ENCODE data around the gene ROR1.

The ROR1 gene

DNA sequence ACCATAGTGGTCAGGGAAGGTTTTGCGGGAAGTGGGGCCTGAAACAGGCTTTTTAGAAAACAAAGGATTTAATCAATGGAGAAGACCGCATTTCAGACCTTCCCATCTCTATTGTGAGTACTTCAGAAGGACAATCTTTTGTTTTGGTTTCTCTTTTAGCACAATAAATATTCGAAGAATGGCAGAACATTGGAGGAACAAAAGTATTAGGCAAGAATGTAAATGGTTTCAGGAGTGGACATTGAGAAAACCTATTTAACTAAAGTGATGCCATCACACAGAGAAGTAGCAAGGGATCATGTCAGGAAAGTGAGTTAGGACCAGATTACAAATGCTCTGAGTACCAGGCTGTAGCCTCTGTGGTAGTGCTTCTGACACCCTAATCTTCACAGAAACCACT is 402.8 kb downstream of the ROR1 start:
- Histone ChIP-seq H3K9ac (no peak overlapping the region), H3K4me2 (ENCODE audit: low read length) (no peak overlapping the region), H3K36me3 (ENCODE audit: control insufficient read depth, insufficient read depth, low read length) (no peaks in the 10 kb centered on the region), H2AFZ (no peak overlapping the region), H3K27ac (no peak overlapping the region), H3K79me2 (no peaks in the 10 kb centered on the region), H3K4me1 (no peaks in the 10 kb centered on the region), H3K4me3 (ENCODE audit: low read depth, low read length) (no peak overlapping the region), H3K27me3 (ENCODE audit: control insufficient read depth, insufficient read depth, low read length) (no peaks in the 10 kb centered on the region), H3K9me3 (ENCODE audit: control insufficient read depth, low read length) (no peaks in the 10 kb centered on the region)
- TF ChIP-seq, protein P1, sequence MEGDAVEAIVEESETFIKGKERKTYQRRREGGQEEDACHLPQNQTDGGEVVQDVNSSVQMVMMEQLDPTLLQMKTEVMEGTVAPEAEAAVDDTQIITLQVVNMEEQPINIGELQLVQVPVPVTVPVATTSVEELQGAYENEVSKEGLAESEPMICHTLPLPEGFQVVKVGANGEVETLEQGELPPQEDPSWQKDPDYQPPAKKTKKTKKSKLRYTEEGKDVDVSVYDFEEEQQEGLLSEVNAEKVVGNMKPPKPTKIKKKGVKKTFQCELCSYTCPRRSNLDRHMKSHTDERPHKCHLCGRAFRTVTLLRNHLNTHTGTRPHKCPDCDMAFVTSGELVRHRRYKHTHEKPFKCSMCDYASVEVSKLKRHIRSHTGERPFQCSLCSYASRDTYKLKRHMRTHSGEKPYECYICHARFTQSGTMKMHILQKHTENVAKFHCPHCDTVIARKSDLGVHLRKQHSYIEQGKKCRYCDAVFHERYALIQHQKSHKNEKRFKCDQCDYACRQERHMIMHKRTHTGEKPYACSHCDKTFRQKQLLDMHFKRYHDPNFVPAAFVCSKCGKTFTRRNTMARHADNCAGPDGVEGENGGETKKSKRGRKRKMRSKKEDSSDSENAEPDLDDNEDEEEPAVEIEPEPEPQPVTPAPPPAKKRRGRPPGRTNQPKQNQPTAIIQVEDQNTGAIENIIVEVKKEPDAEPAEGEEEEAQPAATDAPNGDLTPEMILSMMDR (IDR thresholded peaks at IDR 0.05) = no peak

DNA sequence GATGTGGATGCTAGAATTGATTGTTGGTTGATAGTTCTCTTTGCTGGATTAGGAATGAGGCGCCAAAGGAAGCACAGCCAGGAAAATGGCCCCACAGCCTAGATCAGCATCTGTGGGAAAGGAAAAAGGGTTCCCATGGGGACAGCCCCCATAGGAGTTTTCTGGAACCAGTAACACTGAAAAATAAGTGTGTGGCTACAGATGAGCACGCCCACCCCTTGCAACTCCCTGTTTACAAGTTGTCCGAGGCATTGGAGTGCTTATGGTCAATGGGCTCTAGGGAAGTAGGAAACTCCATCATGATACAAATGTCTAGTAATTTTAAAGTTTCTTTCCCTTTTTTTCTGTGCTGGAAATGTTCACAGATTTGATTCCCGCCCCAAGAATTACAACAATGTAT is 405.8 kb downstream of the ROR1 start:
- Histone ChIP-seq H3K79me2 (no peaks in the 10 kb centered on the region), H3K27me3 (ENCODE audit: control insufficient read depth, insufficient read depth, low read length) (no peaks in the 10 kb centered on the region), H3K4me1 (no peaks in the 10 kb centered on the region), H3K4me2 (ENCODE audit: low read length) (no peak overlapping the region), H3K27ac (no peak overlapping the region), H3K9ac (no peak overlapping the region), H3K9me3 (ENCODE audit: control insufficient read depth, low read length) (no peaks in the 10 kb centered on the region), H2AFZ (no peak overlapping the region), H3K4me3 (ENCODE audit: low read depth, low read length) (no peak overlapping the region), H3K36me3 (ENCODE audit: control insufficient read depth, insufficient read depth, low read length) (no peaks in the 10 kb centered on the region)
- TF ChIP-seq, protein P1 (IDR thresholded peaks at IDR 0.05) = no peak

DNA sequence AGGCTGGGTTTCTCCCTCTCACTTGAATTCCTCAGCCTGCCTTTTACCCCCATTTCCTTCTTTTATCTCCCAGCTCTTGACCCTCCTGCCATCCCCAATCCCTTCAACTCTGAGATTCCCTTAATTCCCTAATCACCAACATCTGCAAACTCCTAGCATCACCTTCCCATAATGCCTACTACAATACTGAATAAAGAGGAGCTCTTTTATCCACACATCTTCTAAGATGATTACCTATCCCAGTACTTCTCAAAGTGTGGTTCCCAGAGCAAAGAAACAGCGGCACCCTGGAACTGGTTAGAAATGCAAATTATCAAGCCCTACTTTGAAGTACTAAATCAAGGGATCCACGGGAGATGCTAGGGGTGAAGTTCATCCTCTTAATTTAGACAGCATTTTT is 408.4 kb downstream of the ROR1 start:
- H3K4me2 ChIP-seq (ENCODE audit: low read length) = no peak overlapping the region
- H3K79me2 ChIP-seq = no peaks in the 10 kb centered on the region
- H3K27me3 ChIP-seq (ENCODE audit: control insufficient read depth, insufficient read depth, low read length) = no peaks in the 10 kb centered on the region
- no peak overlapping the region for H3K9ac ChIP-seq
- H3K27ac ChIP-seq = no peak overlapping the region
- no peak overlapping the region for H2AFZ ChIP-seq
- no peaks in the 10 kb centered on the region for H3K9me3 ChIP-seq (ENCODE audit: control insufficient read depth, low read length)
- H3K4me1 ChIP-seq = no peaks in the 10 kb centered on the region
- no peak overlapping the region for H3K4me3 ChIP-seq (ENCODE audit: low read depth, low read length)
- TF ChIP-seq, protein P1 (IDR thresholded peaks at IDR 0.05) = no peak
- no peaks in the 10 kb centered on the region for H3K36me3 ChIP-seq (ENCODE audit: control insufficient read depth, insufficient read depth, low read length)

DNA sequence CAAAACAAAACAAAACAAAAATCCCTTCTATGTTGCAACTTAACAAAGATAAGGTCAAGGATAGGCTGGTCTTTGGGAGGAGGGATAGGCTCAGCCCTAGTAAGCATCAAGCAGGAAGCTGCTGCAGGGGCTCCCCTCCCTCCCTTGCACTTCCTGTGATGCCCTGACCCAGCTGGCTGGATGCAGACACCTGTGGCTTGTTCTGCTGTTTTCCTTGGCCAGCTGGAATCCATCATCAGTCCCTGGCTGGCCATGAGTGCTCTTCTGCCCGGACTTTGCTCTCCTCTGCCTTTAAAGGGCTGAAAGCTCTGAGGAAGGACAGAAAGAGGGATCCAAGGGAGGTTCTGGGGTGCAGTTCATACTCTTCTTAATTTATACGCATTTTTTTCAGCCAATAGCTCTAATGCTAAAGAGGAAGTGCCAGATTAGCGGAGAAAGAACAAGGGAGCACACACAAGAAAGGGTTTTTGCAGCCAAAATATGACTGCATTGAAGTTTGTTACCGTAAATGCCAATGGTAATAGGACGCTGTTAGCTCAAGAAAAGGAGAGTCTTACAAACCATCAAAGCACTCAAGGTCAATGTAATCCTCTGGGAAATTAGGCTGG is 409.7 kb downstream of the ROR1 start:
- TF ChIP-seq, protein P1 (IDR thresholded peaks at IDR 0.05) = no peak
- Histone ChIP-seq H3K9ac (no peak overlapping the region), H3K27me3 (ENCODE audit: control insufficient read depth, insufficient read depth, low read length) (no peaks in the 10 kb centered on the region), H3K79me2 (no peaks in the 10 kb centered on the region), H3K36me3 (ENCODE audit: control insufficient read depth, insufficient read depth, low read length) (no peaks in the 10 kb centered on the region), H3K9me3 (ENCODE audit: control insufficient read depth, low read length) (no peaks in the 10 kb centered on the region), H3K4me3 (ENCODE audit: low read depth, low read length) (no peak overlapping the region), H2AFZ (no peak overlapping the region), H3K27ac (no peak overlapping the region), H3K4me2 (ENCODE audit: low read length) (no peak overlapping the region), H3K4me1 (no peaks in the 10 kb centered on the region)

DNA sequence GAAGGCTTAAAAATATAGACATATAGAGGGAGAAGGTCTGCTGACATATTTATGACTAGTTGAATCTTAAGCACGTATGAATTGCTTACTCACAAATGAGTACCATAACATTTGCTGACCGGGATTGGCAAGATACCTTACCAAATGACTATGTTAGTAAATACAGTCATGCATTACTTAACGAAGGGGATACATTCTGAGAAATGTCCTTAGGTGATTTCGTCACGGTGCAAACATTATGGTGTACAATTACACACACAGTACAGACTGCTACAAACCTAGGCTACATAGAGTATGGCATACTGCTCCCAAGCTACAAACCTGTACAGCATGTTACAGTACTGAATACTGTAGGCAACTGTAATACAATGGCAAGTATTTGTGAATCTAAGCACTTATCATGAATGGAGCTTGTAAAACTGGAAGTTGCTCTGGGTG is 410.2 kb downstream of the ROR1 start:
- H3K79me2 ChIP-seq = no peaks in the 10 kb centered on the region
- no peaks in the 10 kb centered on the region for H3K36me3 ChIP-seq (ENCODE audit: control insufficient read depth, insufficient read depth, low read length)
- no peak overlapping the region for H2AFZ ChIP-seq
- no peak overlapping the region for H3K4me3 ChIP-seq (ENCODE audit: low read depth, low read length)
- H3K9ac ChIP-seq = no peak overlapping the region
- H3K9me3 ChIP-seq (ENCODE audit: control insufficient read depth, low read length) = no peaks in the 10 kb centered on the region
- no peaks in the 10 kb centered on the region for H3K4me1 ChIP-seq
- H3K27me3 ChIP-seq (ENCODE audit: control insufficient read depth, insufficient read depth, low read length) = no peaks in the 10 kb centered on the region
- TF ChIP-seq, protein P1 (IDR thresholded peaks at IDR 0.05) = no peak
- no peak overlapping the region for H3K4me2 ChIP-seq (ENCODE audit: low read length)
- H3K27ac ChIP-seq = no peak overlapping the region

Data from parathyroid adenoma (tissue), 2 donors.